ENCODE measurements around the gene RPL15. TPM values are rescaled to one million over a fixed set of nuclear protein-coding genes. Genes with fewer than 3 reads are reported as not detected.
"Not testable (repeated sequence)": the region's sequence is repeated elsewhere in the genome, so short reads cannot be mapped to it uniquely, and the experiment has no call there.

RPL15 gene
- polyA plus RNA-seq, 4 donors, result 2,006 to 2,558 (median 2,234) TPM

DNA sequence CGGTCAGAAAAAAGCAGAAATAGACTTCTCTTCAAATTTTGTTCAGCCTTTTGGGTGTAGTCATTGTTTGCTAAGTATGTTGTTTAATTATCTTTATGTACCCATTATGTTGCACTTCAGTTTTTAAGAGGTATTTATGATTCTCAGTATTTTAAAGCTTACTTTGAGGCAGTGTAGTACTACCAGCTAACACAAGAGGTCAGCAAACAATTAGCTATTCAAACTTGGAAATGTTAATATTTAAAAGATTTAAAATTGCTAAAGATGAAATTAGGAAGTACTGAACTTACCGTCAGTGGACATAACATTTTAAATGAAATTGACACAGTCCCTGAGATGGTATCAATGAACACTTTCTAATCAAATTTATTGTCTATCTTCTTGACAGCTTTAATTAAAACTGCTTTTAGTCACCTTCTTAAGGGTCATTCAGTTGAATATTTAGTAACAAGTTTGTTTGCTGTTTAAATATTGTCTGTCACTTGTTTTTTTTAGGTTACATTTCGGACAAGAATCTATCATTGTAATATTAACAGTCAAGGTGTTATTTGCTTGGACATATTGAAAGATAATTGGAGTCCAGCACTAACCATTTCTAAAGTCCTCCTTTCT lies 28.2 kb upstream of the RPL15 start:
- DNase-seq (ENCODE audit: low read depth in 4 of 4, low spot score in 2 of 4), result no peak

DNA sequence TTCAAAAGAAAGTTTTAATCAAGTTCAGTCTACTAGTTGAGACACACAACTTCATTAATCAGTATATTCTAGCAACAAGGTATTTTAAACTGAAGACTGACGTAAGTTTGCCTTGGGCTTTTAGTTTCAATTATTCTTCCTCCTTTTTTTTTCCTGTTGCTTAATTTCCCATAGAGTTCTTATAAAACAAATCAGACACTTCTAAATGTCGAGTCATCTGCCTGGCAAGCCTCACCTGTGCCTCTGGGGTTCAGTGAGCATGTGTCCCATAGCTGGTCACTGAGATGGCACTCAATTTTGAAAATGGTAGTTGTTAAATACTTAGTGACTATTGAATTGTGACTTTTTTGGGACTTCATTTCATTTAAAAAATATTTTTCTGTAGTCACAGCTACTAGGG lies 27.5 kb upstream of the RPL15 start:
- DNase-seq (ENCODE audit: low read depth in 4 of 4, low spot score in 2 of 4), result no peak

DNA sequence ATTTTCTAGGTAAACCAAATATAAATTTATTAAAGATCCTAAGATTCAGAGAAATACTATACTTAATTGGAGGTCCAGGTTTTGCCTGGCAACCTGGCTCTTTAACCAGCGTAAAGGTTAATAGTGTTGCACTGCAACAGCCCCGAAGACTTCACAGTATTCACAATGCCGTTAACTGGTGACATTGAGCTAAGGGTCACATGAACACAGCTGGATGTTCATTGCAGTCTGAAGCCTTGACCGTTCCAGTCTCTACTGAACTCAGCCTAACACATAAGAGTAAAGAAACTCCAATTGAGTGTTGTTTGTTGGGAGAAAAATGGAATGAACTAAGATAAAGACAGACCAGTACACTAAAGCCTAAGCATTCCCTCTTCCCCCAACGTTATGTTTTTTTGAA lies 27.0 kb upstream of the RPL15 start:
- DNase-seq (ENCODE audit: low read depth in 4 of 4, low spot score in 2 of 4), result no peak

DNA sequence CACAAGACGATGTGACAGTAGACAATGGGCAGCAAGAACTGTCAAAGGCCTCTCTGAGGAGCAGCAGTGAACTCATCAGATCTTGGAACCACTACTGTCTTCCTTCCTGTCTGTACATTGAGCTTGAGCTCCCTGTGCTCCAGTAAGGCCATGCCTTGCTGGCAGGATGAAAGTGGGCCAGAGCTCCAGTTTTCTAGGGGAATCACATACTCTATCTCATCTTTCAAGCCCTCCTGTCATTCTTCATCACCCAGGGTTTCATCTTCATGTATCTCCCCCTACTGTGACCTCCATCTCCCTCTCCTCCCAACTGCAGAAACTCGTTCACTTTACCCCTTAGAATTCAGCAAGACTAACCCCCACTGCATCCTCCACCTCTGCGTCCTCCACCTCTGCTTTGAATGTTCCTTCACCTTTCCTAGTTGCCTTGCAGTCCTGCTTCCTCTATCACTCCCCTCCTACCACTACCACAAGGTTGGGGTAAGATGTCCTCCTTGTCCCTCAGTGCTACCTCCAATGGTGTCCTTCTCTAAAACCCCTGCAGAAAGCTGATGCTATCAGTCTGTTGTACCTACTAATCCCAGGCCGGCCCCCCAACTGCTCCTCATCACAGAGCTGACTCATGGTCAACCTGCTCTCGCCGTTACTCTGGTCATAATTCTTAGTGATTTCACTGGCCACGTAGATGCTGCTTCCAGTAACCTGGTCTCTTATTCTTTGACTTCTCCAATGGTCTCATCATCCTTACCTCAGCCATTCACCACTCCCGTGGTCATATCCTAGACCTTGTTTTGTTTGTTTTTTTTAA lies 22.5 kb upstream of the RPL15 start:
- no peak for DNase-seq (ENCODE audit: low read depth in 4 of 4, low spot score in 2 of 4)

DNA sequence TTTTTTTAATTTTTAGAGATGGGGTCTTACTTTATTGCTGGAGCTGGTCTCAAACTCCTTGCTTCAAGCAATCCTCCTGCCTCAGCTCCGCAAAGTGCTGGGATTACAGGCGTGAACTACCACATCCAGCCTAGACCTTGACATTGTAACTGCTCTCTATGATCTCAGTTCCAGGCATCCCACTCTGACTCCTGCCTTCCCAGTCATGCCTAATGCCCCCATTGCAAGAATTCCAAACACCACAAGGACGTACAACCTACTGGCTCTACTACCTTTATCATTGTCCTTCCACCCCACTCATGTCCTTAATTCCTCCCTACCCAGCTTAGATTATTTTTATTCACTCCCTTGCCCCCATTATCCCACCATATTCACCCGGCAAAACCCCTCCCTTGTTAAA lies 21.8 kb upstream of the RPL15 start:
- no peak for DNase-seq (ENCODE audit: low read depth in 4 of 4, low spot score in 2 of 4)

DNA sequence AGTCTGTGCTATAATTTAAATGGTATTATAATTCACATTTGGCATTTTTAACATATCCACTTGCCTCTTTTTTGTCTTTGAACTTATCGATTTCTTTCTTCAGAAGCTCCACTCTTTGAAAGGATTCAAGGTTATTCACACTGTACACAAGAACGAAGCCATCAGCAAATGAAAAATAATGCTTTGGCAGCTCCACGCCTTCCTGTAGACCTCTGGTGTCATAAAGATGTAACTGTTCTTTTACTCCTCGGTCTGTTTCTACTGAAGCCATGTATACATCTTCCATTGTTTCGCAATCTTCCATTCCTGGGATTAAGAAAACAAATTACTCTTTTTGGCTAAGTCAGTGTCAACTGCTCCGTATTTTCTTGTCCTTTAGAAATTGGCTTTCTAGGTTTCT lies 16.2 kb upstream of the RPL15 start:
- DNase-seq (ENCODE audit: low read depth in 4 of 4, low spot score in 2 of 4), result no peak

DNA sequence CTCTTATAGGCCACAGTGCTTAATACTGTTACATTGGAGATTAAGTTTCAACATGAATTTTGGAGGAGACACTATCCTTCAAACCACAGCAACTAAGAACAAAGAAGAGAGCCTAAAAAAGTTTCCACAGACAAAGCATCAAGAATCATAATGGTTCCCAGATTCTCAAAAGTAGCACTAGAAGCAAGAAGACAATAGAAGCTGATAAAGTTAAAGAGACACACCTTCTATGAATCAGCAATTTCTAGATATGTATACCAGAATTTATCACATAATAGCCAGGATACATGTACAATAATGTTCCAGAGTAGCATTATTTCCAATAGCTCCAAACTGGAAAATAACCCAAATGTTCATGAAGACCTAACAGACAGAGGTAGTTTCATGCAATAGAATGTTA lies 12.4 kb upstream of the RPL15 start:
- DNase-seq (ENCODE audit: low read depth in 4 of 4, low spot score in 2 of 4), result no peak

DNA sequence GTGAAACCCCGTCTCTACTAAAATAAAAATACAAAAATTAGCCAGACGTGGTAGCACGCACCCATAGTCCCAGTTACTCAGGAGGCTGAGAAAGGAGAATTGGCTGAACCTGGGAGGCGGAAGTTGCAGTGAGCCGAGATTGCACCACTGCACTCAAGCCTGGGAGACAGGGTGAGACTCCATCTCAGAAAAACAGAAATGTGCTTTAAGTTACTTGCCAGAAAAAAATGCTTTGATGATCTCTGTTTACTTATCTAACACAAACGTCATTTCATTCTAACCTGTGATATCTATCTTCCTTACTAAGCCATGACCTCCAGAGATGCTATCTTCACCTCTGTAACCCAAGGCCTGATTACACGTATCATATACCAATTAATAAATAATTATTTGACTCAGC lies 7.6 kb upstream of the RPL15 start:
- DNase-seq (ENCODE audit: low read depth in 4 of 4, low spot score in 2 of 4), result no peak

DNA sequence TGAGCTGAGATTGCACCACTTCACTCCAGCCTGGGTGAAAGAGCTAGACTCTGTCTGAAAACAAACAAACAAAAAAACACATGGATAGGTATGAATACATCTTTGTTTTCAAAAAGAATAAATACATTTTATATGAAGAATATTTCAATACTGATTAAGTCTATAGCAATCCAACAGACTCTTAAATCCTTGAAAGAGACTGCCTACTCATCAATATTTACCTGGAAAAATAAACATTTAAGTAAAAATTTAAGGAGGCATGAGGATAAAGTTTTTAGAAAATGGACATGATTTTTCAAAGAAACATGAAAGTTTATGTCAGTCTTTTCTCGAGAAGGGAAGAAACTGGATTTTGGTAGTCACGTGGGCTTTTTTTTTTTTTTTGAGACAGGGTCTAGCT lies 5.5 kb upstream of the RPL15 start:
- DNase-seq (ENCODE audit: low read depth in 4 of 4, low spot score in 2 of 4), result no peak

DNA sequence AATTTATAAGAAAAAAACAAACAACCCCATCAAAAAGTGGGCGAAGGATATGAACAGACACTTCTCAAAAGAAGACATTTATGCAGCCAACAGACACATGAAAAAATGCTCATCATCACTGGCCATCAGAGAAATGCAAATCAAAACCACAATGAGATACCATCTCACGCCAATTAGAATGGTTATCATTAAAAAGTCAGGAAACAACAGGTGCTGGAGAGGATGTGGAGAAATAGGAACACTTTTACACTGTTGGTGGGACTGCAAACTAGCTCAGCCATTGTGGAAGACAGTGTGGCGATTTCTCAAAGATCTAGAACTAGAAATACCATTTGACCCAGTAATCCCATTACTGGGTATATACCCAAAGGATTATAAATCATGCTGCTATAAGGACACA lies 4.6 kb upstream of the RPL15 start:
- not testable (repeated sequence) for DNase-seq (ENCODE audit: low read depth in 4 of 4, low spot score in 2 of 4)

DNA sequence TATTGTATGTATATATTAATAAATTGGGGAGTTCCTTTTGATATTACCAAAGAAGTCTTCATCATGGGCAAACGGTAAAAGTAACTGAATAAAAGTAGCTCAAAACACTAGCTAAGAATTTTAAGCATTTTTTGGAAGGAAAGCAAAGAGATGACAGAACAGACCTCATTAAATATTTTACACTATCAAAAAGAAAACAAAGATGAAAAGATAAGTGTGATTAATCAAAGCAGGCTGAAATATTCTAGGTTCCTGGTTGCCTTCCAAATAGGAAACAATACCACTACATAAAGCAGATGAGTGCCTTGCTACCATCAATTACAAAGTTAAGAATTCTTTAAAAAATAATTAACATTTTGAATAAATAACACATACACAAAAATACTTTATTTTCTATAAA lies 3.8 kb upstream of the RPL15 start:
- DNase-seq (ENCODE audit: low read depth in 4 of 4, low spot score in 2 of 4), result no peak

DNA sequence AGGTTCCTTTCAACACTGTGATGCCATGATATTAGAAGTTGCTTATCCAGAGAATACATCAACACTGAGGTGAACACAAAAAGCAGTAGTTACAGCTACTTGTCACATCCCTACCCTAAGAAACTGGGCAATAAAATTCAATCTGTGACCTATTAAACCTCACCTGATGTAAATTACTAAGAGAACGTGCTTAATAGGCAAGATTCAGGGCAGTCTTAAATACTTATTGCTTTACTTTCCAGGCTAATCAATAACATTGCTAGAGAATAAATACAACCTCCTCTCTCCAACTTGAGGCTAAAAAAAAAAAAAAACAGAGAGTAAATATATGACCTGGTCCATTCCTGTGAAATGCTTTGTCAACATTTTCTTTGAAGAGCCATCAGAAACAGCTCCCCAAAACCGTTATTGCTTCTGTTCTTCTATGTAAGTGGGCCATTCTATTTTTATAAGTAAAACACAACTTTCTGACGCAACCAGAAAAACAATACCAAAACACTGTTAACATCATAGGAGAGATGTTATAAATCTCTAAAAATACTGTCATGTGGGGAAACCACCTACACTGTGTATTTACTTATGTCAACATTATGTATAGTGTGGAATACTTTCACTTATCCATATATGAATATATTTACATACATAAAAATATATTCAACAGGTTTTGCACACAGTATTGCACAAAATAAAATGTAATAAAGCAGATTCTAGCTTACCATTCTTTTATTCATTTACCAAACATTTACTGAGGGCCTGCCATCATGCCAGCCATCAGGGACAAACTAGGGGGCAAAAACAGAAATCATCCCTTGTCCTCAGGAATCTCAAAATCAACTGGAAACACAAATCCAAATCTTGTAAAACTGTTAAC lies 2.8 kb upstream of the RPL15 start:
- DNase-seq (ENCODE audit: low read depth in 4 of 4, low spot score in 2 of 4), result no peak

DNA sequence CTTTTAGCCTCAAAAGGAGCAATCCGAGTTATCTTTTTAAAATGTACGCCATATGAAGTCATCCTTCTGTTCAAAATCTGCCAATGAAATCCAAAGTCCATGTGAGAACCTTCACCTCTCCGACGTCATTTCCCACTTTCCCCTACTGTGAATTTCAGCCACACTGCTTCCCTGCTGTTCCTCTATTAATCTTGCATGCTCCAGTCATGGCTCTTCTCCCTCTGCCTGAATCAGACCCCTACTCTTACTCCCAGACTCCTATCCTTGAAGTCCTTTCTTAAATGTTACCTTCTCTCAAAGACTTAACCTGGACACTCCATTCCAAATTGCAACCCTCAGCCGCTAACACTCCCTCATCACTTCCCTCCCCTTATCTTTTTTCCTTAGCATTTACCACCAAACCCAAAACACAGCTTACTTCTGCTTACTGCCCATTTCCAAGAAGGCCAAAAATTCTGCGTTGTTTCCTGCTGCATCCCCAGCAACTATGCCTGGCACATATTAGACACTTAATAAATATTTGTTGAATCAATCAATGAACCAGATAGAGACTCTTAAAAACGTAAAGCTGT lies 1.3 kb upstream of the RPL15 start:
- DNase-seq (ENCODE audit: low read depth in 4 of 4, low spot score in 2 of 4), result no peak

DNA sequence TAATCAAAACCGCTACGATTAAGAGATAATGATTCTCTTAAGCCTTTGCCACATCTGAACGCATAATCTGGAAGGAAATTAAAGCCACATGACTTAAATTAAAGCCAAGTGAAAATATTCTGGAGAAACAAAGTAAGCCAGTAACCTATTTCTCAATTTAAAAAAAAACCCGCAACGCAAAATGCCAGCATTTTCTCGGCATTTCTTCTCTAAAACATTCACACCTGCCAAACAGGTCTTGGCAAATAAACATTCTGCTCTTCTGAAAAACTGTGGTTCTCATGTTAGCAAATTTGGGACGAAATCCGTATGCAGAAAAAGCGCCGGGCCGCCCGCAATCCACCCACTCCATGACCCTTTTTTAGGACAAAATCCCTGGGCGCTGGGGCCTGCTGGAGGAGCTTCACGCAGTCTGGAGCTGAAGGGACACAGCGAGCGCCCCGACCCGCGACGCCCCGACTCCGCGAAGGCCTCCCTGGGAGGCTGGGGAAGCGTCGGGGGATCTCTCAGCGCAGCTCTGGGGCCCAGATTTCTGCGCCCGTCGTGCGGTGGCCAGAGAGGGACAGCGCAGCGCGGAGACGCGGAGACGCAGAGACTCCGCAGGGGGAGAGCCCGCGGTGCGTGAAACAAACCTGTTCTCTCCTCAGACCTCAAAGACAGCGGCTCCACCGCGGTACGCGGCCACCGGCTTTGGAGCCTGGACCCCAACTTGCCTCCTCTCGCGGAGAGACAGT lies 613 bp upstream of the RPL15 start:
- DNase-seq (ENCODE audit: low read depth in 4 of 4, low spot score in 2 of 4), result no peak

DNA sequence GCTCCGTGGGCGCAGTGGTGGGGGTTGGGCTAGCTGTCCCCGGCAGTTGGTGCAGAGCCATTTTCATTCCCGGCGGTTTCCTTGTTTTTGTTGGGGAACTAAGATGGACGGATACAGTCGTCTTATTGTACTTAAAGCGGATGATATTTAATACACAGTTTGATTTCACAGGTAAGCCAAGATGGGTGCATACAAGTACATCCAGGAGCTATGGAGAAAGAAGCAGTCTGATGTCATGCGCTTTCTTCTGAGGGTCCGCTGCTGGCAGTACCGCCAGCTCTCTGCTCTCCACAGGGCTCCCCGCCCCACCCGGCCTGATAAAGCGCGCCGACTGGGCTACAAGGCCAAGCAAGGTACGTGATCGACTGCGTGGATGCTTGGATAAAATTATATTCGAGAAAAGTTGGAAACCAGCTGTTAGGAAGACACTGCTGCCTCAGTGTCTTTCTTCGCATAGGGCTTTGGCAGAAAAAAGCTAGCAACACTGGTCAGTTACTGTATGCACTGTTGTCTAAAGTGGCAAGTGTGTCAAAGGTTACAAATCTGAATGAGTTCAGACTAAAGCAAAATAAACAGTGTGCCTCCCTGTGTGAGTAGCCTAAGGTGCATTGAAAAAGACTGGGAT lies 859 bp downstream of the RPL15 start:
- peak in 1 of 4 donors; percentile 34 for DNase-seq (ENCODE audit: low read depth in 4 of 4, low spot score in 2 of 4)

DNA sequence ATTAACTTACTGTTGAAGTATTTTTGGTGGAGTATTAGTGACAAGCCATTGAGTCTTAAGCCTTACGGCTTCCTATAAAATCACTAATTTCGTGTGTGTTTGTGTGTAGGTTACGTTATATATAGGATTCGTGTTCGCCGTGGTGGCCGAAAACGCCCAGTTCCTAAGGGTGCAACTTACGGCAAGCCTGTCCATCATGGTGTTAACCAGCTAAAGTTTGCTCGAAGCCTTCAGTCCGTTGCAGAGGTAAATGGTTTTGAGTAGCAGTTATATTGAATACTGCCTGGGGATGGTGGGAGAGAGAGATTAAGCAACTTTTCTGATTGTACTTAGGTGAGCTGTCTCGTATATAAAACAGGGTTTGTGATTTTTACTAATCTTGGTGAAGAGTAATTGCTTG lies 1.4 kb downstream of the RPL15 start:
- DNase-seq (ENCODE audit: low read depth in 4 of 4, low spot score in 2 of 4), result not testable (repeated sequence)

DNA sequence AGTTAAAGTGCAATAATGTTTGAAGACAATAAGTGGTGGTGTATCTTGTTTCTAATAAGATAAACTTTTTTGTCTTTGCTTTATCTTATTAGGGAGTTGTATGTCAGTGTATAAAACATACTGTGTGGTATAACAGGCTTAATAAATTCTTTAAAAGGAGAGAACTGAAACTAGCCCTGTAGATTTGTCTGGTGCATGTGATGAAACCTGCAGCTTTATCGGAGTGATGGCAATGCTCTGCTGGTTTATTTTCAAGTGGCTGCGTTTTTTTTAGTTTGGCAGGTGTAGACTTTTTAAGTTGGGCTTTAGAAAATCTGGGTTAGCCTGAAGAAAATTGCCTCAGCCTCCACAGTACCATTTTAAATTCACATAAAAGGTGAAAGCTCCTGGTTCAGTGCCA lies 2.7 kb downstream of the RPL15 start:
- DNase-seq (ENCODE audit: low read depth in 4 of 4, low spot score in 2 of 4), result no peak

DNA sequence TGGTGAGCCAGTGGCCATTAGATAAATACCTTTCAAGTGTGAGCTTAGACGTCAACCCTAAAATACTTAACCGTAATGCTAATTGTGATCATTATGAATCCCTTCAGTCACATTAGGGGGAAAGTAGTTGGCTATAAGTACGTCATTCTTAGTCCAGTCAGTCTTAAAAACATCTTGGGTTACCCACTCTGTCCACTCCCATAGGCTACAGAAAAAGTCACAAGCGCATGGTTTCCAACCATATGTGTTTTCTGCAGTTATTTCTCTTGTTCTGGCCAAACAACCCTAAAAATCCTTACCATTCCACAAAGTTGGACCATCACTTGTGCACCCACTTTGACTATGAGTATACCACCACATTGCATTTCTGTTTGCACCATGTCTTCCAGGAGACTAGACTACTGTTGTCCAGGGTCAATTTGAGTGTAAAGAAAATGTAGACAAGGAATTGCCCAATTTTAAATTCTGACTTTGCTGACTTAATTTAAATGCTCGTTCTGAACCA lies 3.3 kb downstream of the RPL15 start:
- DNase-seq (ENCODE audit: low read depth in 4 of 4, low spot score in 2 of 4), result no peak

DNA sequence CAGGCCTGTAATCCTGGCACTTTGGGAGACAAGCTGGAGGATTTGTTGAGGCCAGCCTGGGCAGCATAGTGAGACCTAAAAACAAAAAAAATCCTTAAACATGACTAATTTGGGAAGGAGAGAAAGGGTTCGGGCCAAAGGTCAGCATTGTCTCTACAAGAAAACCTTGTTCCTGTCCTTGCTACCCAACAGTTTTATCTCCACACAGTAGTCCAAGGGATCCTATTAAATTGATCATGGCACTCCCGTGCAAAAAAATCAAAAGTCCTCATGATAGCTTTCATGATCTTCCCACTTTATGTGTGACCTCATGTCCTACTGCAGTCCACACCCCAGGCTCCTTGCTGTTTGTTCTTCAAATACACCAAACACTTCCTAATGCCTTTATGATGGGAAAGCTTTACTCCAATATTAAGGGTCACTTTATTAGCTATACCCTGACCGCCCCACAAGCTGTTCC lies 4.2 kb downstream of the RPL15 start:
- DNase-seq (ENCODE audit: low read depth in 4 of 4, low spot score in 2 of 4), result no peak

DNA sequence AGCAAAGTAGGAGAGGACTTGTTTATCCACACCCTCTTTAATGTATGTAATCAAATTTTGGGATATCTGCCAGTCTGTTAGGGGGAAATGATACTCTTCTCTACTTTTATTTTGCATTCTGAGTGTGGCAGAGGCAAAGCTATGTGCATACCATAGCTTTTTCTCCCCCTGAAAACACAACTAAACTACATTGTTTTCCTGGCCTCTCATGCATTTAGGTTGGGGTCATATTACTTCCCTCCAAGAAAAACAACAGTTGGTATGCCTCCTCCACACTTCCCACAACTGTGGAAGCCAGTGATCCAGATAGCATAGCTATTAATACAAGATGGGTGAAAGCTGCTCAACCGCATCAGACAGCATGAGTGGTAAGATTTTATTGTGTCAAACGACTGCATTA lies 6.9 kb downstream of the RPL15 start:
- DNase-seq (ENCODE audit: low read depth in 4 of 4, low spot score in 2 of 4), result peak in 1 of 4 donors; percentile 57
